GM12865 (cell line): ENCODE results near the gene CD70.
A peak's percentile ranks its signal among the peaks of the same experiment; 100 is the strongest.

Source experiments
- DNase-seq: peaks from one replicate; pipeline ENCODE4 v3.0.0; 2010; ENCODE audit warnings: low read depth
- H3K4me3 ChIP-seq: 2 replicates; pipeline ENCODE4 v1.5.1; 2011; ENCODE audit warnings: mild to moderate bottlenecking, low read depth, low read length, control low read depth
- CTCF ChIP-seq: IDR thresholded peaks from 2 replicates; pipeline ENCODE4 v1.5.1; 2011; ENCODE audit warnings: low read length, control low read depth, low read depth, inconsistent platforms; ENCODE audit not compliant: insufficient read depth; ENCODE audit errors: missing control alignments

CD70 gene

GRCh38 chr19:6593651-6594416 lies 2.9 kb upstream of the CD70 start:
- TF ChIP-seq CTCF, result no peak
- peak overlapping the region; percentile 82 for H3K4me3 ChIP-seq
- DNase-seq, result peak; percentile 70

GRCh38 chr19:6590258-6590826 lies 608 bp downstream of the CD70 start:
- peak overlapping the region; percentile 91 for H3K4me3 ChIP-seq
- DNase-seq, result peak; percentile 68
- TF ChIP-seq CTCF, result no peak

GRCh38 chr19:6589711-6590257 lies 1.2 kb downstream of the CD70 start:
- H3K4me3 ChIP-seq, result peak overlapping the region; percentile 91
- DNase-seq, result no peak
- TF ChIP-seq CTCF, result no peak

GRCh38 chr19:6588508-6589345 lies 2.2 kb downstream of the CD70 start:
- TF ChIP-seq CTCF, result no peak
- H3K4me3 ChIP-seq, result peak overlapping the region; percentile 91
- peak; percentile 71 for DNase-seq

GRCh38 chr19:6587998-6588507 lies 2.9 kb downstream of the CD70 start:
- no peak for TF ChIP-seq CTCF
- H3K4me3 ChIP-seq, result peak overlapping the region; percentile 91
- DNase-seq, result peak; percentile 76

GRCh38 chr19:6587093-6587820 lies 3.7 kb downstream of the CD70 start:
- no peak for TF ChIP-seq CTCF
- H3K4me3 ChIP-seq, result peak overlapping the region; percentile 91
- peak; percentile 83 for DNase-seq
